ENCODE data around the gene MRPL12.
"Not testable (repeated sequence)": the region's sequence is repeated elsewhere in the genome, so short reads cannot be mapped to it uniquely, and the experiment has no call there.

MRPL12 gene

DNA sequence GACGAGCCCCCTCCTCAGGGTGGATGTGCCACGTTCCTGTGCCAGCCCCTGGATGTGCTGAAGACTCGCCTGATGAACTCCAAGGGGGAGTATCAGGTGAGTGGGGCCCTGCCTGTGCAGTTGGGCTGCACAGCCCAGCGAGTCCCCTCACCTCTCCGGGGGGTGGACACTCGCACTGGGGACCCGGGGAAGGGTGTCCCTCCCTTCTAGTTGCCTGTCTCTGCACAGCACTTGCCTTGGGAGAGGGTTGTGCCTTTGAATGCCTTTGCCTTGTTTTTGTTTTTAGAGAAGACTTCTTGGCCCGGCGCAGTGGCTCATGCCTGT, 14.6 kb downstream of the MRPL12 start:
- no peak for FAIRE-seq

DNA sequence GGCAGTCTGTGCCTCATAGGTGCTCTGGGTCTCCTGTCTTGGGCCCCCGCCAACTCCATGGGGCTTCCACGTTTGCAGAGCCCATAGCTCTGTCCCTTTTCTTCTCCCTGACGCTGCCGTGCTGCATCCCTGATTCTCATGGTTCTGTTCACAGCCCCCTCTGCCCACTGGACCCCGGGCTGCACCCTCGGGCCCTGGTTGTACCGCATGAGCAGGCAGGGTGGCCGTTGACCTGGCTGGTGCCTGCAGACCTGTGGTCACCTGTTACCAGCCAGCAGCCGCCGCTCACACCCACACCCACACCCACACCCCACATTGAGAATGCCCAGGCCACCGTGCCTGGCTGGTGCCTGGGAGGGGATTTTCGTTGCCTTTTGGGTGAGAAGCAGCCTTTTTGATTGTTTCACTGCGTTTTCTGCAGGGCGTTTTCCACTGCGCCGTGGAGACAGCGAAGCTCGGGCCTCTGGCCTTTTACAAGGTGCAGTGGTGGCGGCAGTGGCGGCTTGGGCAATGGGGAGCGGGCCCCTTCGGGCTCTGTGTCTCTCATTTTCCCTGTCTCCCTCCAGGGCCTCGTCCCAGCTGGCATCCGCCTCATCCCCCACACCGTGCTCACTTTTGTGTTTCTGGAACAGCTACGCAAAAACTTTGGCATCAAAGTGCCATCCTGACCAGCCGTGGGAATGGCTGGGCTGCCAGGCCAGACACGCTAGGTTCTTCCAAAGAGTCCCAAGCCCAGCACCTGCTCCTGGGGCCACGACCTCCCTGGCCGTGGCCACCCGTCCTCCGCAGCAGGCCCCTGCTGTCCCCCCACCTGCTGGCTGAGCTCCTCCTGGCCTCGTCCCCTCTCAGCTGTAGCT, 16.5 kb downstream of the MRPL12 start:
- no peak for FAIRE-seq

DNA sequence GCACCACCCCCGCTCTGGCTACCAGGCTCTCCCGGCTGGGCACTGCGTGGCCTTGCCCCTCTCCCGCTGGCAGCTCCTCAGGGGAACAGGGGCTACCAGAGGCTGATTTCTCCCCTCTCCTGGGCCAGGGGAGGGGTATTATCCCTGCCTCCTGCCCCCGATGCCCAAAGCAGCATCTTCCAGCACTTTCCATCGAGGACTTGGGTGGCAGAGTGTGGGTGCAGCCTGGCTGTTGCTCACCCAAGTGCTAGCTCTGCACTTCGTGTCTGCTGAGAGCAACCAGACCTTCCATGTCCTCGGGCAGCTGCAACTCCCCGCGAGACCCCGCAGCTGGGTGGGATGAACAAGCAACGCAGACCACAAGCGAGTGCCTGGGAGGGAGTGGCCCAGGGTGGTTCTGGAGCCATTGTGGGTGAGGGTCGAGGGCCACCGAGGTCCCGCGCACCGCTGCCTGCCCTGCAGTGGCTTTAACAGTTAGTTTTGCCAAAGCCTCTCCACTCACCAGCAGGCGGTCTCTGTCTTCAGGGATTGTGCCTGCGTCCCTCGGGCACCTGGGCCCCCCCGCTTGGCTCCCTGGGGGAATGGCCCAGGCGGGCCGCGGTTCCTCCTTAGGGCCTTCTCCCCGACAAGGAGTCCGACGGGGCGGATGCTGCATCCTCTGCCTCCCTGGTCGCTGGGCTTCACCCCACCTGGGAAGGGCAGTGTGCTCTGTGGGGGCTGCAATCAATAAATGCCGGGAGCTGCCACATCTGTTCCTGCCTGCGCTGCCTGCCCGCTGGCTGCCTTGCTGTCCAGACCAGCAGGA, 17.3 kb downstream of the MRPL12 start:
- no peak for FAIRE-seq

DNA sequence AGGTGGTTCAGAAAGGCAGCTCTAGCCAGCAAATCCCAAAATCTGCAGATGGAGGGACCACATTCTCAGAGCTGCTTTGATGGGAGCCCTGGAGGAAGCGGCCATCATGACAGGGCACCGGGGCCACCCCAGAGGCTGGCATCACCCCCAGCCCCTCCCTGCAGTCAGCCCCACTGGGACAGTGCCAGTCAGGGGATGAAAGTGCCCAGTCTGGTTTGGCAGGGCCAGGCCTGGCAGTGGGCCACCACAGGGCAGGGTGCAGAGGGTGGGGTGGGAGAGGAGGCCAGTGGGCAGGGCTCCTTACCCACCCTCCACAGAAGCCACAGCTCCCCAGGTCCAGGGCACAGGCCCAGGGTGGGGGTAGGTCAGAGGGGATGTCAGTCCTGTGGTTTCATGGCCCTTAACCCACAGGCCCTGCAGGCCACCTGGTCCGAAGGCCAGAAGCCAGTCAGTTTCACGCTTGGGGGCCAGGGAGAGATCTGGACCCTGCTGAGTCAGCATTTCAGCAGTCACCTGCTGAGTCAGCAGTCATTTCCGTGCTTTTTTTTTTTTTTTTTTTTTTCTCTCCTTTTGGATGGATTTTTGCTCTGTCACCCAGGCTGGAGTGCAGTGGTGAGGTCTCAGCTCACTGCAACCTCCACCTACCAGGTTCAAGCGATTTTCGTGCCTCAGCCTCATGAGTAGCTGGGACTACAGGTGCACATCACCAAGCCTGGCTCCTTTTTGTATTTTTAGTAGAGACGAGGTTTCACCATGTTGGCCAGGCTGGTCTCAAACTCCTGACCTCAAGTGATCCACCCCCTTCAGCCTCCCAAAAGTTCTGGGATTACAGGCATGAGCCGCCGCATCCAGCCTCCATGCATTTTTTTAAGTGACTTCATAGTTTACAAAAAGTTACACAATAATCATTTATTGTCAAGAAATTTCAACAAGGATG, 19.3 kb downstream of the MRPL12 start:
- FAIRE-seq = no peak

DNA sequence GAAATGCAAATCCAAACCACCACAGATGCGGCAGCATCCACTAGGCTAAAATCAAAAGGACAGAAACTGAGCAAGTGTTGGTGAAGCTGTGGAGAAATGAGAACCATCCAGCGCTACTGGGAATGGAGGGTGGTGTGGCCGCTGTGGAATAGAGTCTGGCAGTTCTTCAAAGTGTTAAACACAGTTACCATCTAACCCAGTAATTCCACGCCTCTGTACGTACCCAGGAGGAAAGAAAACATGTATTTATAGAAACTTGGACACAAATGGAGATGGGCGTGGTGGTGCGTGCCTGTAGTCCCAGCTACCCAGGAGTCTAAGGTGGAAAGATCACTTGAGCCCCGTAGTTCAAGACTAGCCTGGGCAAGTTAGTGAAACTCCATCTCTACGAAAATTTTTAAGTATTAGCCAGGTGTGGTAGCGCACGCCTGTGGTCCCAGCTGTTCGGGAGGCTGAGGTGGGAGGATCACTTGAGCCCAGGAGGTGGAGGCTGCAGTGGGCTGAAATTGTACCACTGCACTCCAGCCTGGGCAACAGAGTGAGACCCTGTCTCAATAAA, 20.6 kb downstream of the MRPL12 start:
- no peak for FAIRE-seq

DNA sequence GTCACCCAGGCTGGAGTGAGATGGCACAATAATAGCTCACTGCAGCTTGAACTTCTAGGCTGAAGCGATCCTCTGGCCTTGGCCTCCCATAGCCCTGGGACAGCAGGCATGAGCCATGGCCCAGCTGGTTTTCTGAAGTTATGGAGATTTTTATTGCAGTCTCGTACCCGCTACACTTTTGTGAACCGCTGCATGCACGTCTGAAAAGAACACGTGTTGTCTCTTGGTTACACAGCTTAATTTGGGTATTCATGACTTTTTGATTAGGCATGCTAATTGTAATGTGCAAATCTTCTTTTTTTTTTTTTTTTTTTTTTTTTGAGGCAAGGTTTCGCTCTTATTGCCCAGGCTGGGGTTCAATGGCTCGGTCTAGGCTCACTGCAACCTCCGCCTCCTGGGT, 22.3 kb downstream of the MRPL12 start:
- no peak for FAIRE-seq

DNA sequence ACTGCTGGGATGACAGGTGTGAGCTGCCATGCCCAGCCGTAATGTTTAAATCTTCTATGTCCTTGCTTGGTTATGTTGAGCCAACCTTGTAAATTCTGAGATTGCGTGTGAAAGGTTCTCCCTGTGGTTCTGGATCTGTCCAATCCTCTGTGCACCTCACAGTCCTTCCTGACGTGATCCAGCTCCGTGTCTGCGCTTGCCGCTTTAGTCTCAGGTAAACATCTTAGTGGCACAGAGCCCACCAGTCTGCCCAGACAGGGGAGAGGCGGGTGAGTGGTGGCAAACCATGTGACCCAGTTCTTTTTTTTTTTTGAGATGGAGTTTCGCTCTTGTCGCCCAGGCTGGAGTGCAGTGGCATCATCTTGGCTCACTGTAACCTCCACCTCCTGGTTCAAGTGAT, 22.8 kb downstream of the MRPL12 start:
- FAIRE-seq = no peak

DNA sequence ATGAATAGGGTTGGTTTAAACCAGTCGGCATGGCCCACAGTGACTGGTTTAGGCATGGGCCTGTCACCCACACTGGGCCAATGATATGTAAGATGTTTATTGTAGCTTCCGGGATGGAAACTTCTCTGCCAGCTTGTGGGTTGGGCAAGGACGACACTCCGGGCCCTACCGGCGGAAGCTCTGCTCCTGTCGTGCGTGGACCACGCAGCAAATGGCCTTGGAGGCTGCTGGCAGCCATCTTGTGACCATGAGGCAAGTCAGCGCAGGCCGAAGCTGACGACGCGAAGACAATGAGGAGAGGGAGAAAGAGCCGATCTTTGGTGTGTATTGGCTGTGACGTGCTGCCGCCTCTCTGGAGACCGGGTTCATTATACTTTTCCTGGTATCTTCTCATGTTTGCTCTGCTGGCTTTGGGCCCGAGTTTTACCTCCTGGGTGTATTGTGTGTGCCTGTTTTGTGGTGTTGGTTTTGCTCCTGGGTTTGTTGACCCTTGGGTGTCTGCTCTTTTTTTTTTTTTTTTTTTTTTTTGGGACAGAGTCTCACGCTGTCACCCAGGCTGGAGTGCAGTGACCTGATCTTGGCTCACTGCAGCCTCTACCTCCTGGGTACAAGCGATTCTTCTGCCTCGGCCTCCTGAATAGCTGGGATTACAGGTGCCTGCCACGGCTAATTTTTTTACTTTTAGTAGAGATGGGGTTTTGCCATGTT, 24.3 kb downstream of the MRPL12 start:
- FAIRE-seq = no peak

DNA sequence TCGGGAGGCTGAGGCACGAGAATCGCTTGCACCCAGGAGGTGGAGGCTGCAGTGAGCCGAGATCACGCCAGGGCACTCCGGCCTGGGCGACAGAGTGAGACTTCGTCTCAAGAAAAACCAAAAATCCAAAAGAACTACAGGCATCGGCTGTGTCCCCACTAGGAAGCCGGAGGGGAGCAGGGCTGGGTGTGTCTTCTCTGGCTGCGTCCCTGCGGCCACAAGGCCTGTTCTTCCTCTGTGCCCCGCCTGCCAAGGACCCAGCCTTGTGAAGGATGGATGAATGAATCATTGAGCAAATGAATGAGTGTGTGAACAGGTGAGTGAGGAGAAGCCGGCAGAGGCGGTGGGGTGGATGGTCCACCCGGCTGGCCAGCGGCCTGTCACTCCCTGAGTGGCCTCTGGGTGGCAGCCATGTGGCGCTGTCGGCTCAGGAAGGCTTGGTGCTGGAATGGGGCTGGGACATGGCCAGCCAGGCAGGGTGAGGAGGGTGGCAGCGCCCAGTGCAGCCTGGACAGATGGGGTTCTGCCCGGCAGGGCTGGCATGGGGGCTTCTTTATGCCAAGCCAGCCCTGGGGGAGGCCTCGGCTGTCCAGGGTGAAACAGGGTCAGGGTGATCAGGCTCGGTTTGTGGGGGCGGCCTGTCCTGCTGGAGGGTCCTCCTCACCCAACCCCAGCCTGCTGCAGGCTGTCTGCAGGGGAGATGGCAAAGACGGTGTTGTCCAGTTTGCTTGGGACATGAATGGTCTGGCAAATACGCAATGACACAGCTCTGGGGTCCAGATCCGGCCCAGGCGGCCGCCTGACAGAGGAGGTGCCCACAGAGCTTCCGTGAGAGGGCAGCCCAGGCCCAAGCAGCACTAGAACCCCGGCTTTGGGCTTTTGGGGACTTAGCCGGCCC, 30.6 kb downstream of the MRPL12 start:
- FAIRE-seq = no peak

DNA sequence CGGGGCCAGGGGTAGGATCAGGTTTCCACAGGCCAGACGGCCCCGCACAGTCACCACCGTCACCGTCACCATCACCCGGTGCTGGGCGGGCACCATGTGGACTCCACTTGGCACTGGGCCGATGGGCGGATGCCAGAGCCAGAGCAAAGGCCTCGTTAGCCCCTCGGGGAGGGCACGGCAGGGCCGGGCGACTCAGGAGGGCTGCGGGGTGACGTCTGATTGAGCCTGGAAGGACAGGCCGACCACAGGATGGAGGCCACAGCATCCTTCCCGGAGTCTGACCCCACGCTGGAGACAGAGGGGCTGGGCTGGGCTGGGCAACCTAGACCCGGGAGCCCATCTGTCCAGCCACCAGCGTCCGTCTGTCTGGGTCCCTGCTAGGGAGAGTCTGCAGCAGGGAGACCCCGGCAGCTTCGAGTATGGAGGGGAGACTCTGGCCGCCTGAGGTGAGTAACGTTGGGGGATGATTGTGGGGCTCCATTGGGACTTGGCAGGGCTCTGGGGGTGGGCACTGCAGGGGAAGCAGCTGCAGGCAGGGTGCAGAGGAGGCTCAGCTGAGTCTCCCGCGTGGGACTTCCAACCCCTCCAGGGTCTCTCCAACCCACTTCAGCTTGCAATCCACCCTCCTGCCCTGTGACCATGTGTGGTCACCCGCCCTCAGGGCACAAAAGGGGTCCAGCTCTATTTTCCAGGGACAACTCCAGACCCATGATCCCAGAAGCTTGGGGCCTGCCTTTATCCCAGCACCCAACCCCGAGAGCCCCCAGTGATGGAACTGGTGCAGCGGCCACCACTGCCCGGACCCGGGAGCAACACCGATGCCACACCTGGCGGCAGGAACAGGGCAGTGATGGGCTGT, 31.5 kb downstream of the MRPL12 start:
- no peak for FAIRE-seq

DNA sequence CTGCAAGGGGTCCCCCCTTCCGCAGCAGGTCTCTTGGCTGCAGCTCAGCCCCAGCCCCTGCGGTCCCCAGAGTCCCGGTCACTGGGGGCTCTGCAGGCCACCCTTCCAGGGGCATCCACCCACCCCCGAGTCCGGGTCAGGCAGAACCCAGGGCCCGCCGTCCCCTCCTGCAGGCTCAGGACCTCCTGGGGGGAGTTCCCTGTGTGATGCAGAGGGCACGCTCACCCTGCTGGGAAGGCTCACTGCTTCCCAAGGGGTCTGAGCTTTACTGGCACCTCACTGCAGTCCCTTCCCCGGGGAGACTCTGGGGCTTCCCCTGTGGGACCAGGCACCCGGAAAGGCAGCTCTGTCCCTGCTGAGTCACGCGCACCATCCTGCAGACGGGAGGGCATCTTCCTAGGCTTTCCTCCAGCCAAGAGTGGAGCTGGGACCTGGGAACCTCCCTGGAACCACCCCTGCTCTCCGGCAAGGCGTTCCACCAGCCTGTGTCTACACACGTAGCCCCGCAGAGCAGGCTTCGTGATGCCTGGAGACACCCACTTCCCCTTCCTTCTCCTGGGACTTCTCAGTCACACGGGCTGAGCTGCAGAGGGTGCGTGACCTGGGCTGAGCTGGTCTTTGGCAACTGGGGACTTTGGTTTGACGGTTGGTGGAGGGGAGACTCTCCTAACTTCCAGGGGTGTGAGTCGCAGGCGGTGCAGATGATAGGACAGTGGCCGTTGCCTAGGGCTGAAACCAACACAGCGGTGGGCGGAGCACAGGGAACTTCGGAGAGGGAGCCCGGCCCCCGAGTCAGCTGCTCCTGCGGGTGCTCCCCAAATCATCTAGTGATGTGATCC, 32.3 kb downstream of the MRPL12 start:
- FAIRE-seq = no peak

DNA sequence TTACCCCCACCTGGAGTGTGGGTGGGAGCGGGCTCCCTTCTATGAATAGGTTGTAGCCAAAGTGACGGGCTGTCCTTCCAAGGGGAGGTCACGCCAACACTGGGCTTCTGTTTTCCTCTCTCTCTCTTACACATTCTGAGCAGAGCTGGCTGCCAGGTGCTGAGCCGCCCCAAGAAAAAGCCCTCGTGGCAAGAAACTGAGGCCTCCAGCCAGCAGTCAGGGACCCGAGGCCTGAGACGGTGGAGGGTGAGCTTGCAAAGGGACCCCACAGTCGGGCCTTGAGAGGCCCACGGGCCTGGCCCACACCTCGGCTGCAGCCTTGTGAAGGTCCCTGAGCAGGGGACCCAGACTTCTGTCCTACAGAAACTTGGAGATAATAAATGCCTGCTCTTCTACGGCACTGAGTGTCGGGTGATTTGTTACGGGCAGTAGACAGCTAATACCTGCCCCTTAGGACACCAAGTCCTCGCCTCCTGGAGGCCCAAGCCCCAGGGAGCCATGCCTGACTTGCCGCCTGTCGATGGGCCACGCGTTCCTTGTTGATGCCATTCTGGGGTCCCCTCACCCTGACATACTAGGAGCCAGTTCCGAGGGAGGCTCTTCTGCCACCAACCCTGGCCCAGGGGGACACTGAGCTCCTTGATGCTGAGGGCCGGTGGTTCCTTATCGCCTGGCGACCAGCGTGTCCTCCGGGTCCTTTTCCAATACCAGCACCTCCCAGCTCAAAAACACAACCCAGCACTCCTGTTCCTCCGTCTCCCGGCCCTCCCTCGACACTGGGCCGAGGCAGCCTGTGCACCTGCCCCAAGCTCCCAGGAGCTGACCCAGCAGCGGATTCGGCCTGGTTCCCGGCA, 35.0 kb downstream of the MRPL12 start:
- FAIRE-seq = no peak

DNA sequence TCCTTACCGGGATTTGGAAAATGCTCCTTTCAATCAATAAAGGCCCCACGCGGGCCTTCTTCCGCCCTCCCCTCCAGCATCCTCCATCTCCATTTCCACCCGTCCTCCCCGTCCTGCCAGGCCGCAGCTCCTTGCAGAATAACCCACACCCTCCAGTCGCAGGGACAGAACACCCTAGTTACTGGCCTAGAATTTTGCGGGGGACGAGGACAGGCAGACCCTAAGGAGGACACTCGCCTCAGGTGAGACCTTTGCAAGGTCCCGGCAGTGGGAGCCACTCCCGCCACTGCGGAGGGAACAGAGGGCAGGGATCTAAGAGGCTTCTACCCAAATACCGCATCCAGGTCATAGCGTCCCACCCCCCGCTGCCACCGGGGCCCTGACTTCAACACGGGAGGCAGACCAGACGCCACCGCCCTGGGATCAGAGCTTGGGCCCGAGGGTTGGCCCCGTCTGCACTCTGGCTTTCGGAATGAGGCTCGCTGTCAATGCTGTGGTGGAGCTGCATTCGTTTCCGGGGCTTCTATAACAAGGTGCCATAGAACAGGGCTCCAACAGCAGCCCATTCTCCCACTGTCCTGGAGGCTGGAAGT, 35.7 kb downstream of the MRPL12 start:
- no peak for FAIRE-seq

DNA sequence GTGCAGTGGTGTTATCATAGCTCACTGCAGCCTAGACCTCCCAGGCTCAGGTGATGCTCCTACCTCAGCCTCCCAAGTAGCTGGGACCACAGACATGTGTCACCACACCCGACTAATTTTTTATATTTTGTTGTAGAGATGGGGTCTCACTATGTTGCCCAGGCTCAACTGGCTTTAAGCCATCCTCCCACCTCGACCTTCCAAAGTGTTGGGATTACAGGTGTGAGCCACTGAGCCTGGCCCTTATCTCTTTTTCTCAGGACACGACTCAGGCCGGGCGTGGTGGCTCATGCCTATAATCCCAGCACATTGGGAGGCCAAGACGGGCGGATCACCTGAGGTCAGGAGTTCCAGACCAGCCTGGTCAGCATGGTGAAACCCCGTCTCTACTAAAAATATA, 36.4 kb downstream of the MRPL12 start:
- not testable (repeated sequence) for FAIRE-seq

DNA sequence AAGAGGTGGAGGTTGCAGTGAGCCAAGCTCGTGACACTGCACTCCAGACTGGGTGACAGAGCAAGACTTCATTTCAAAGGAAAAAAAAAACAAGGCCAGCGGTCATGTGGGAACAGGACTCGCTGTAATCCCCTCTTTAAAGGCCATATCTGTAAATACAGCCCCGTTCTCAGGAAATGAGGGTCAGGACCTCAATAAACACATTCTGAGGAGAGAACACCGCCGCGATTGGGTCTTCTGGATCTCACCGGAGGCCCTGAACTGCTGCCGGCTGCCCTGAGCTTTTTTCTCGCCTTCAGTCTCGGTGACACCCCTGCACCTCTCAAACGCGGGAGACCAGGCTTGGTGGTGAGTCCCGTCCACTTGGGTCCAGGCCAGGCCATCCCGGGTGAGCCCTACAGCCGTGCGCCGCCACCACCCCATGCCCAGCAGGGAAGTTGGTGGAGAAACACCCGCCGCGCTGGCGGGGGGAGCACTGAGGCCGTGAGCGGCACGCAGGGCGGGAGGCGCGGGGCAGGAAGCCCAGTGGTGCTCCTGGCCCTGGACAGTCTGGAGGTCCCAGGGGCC, 37.3 kb downstream of the MRPL12 start:
- no peak for FAIRE-seq

DNA sequence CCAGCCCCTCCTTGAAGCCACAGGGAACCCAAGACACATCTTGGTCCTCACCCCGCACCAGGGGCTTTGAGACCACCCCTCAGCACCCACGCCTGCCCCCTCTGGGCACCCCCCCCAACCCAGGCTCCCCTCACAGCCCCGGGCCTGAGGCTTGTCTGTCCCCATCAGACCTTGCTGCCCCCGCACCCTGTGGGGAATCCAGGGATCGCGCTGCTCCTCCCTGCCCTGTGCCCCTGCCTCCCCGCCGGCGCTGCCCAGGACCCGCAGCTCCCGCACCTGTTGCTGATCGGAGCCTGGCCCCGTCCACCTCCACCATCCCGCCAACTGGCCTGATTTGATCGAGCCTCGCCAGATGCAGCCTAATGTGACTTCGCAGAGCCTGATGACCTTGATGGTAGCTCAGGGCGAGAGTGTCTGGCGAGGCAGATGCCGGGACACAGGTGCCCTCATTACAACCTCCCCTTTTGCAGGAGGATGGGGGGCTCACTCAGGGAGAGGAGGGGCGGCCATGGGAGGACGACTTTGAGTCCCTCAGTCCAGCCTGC, 38.0 kb downstream of the MRPL12 start:
- no peak for FAIRE-seq

Measured in TTC549 (cell line).